T-helper 2 cell treated with Interferon-gamma antibody and Interleukin-4, amounts not matched to agents 5 μg/mL and 100 μg/mL, for 36 hours (primary cell): Measurements from ENCODE around the gene SLCO4A1.

Source experiments
- DNase-seq: peaks from one replicate; pipeline ENCODE4 v3.0.0; 2021; ENCODE audit warnings: low spot score
- H3K27ac Mint-ChIP-seq: one replicate; pipeline ENCODE4 v1.8.0; 2021; ENCODE audit warnings: mild to moderate bottlenecking, mixed read lengths
- H3K27me3 Mint-ChIP-seq: one replicate; pipeline ENCODE4 v1.8.0; 2021; ENCODE audit warnings: low read depth, mixed read lengths
- H3K36me3 Mint-ChIP-seq: one replicate; pipeline ENCODE4 v1.8.0; 2021; ENCODE audit warnings: low read depth, mixed read lengths
- H3K4me1 Mint-ChIP-seq: one replicate; pipeline ENCODE4 v1.8.0; 2021; ENCODE audit warnings: low read depth, mixed read lengths
- H3K4me3 Mint-ChIP-seq: one replicate; pipeline ENCODE4 v1.8.0; 2022; ENCODE audit warnings: mild to moderate bottlenecking, moderate library complexity, mixed read lengths
- H3K9me3 Mint-ChIP-seq: one replicate; pipeline ENCODE4 v1.8.0; 2021; ENCODE audit warnings: mixed read lengths

The SLCO4A1 gene

DNA sequence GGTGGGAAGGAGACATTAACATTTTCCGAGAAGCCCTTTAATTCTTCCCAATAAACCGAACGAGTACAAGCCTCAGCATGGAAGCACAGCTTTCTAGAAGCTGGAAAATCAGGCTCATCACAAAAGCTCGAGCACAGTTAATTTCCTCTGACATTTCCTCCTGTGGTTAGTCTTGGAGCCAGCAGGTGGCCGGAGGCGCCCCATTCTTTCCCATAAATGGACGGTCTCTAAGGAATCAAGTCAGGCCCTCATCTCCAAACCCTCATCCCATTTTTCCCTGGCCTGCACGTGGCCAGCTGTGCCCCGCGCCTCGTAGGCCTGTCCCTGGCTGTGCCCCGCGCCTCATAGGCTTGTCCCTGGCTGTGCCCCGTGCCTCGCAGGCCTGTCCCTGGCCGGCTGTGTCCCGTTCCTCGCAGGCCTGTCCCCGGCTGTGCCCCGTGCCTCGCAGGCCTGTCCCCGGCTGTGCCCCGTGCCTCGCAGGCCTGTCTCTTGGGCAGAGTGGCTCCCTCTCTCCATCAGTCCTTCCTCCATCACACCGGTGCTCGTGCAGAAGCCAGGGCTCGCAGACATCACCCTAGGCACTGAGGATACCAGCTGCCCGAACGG lies 46.7 kb downstream of the SLCO4A1 start:
- H3K36me3 Mint-ChIP-seq: no peaks in the 10 kb centered on the region
- DNase-seq: no peak
- peaks cover 14% of the 10 kb centered on the region for H3K4me1 Mint-ChIP-seq
- peaks cover 6% of the 10 kb centered on the region for H3K27me3 Mint-ChIP-seq
- H3K4me3 Mint-ChIP-seq: no peak overlapping the region
- H3K27ac Mint-ChIP-seq: no peak overlapping the region
- H3K9me3 Mint-ChIP-seq: no peaks in the 10 kb centered on the region

DNA sequence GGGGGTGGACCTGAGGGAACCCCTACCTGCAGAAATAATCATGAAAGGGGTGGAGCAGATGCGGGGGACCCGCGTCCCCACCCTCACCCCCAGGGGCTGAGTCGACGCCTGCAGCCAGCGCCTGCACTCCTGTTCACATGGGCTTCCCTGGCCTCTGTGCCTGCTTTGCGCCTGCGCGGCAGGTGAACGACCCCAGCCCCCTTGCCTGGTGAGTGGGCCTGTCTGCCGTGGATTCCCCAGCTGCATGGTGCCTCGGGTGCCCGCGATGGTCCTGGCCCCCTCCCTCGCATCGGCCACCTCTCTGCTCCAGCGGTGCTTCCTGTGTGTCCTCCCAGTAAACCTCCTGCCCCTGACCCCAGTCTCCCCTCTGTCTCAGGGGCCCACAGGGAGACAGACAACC lies 47.6 kb downstream of the SLCO4A1 start:
- no peak overlapping the region for H3K27ac Mint-ChIP-seq
- DNase-seq: no peak
- H3K4me1 Mint-ChIP-seq: peaks cover 14% of the 10 kb centered on the region
- no peaks in the 10 kb centered on the region for H3K9me3 Mint-ChIP-seq
- no peak overlapping the region for H3K4me3 Mint-ChIP-seq
- peaks cover 9% of the 10 kb centered on the region for H3K27me3 Mint-ChIP-seq
- H3K36me3 Mint-ChIP-seq: no peaks in the 10 kb centered on the region

DNA sequence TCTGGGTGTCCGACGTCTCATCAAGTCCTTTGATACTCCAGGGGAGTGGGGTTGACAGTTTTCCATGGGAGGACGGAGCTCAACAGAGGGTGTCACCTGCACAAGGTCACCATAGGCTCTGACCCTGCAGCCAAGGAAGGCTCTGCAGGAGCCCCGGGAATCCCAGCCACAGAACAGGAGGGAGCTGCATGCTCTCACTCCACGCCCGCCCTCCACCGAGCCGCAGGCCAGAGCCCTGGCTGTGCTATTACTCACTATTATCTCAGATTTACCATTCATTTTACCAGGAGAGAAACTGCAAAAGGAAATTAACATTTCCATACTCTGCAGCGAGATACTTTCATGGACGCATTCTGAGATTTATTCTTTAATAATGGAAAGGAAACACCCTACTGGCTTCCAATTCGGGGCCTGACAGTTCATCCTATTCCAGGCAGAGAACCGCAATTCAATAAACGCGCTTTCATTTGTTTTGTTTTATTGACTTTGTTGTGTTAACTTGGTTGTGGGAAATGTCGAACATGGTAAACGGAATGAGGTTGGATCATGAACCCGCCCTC lies 48.0 kb downstream of the SLCO4A1 start:
- H3K27ac Mint-ChIP-seq: no peak overlapping the region

DNA sequence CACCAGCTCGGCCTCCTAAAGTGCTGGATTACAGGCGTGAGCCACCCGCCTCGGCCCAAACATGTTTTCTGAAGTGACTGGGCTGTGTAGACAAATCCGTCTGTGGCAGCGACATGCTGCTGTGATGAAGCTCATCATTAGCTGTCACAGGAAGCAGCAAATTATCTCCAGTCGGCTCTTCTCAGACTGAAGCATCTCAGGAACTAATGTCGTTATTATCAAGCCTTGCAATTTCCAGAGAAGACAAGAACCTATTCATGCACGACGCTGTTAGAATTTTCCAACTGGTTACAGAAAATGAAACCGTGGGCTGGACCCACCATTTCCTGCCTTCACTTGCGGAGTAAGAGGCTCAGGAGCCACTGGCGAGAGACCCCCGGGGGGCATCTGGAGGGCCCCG lies 49.2 kb downstream of the SLCO4A1 start:
- no peaks in the 10 kb centered on the region for H3K9me3 Mint-ChIP-seq
- H3K4me1 Mint-ChIP-seq: peaks cover 8% of the 10 kb centered on the region
- no peak overlapping the region for H3K27ac Mint-ChIP-seq
- H3K27me3 Mint-ChIP-seq: peaks cover 11% of the 10 kb centered on the region
- DNase-seq: no peak
- no peaks in the 10 kb centered on the region for H3K36me3 Mint-ChIP-seq
- no peak overlapping the region for H3K4me3 Mint-ChIP-seq

More for the DNA sequence above, 48.0 kb downstream of the SLCO4A1 start:
- peaks cover 14% of the 10 kb centered on the region for H3K4me1 Mint-ChIP-seq
- DNase-seq: no peak
- peaks cover 10% of the 10 kb centered on the region for H3K27me3 Mint-ChIP-seq
- H3K36me3 Mint-ChIP-seq: no peaks in the 10 kb centered on the region
- H3K9me3 Mint-ChIP-seq: no peaks in the 10 kb centered on the region
- no peak overlapping the region for H3K4me3 Mint-ChIP-seq

DNA sequence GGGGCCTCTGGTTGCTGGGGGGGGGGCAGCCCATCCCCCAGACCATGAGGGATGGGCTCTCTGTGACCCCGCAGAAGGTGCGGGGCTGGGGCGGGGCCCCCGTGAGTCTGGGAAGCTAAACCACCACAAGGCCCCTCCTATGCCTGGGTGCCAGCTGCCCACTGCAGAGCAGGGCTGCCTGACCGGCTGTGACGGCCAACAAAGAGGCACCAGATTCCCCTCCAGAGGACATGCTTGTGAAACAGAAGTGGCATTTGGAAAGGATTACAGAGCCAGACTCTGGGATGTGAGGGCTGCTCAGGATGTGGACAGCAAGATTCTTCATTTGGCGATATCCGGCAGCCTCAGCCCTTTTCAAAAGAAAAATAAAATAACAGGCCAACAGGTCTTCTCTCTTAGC lies 49.9 kb downstream of the SLCO4A1 start:
- Mint-ChIP-seq H3K9me3 (no peaks in the 10 kb centered on the region), H3K27me3 (peaks cover 9% of the 10 kb centered on the region), H3K4me1 (peaks cover 6% of the 10 kb centered on the region), H3K4me3 (no peak overlapping the region), H3K27ac (no peak overlapping the region), H3K36me3 (no peaks in the 10 kb centered on the region)
- no peak for DNase-seq

DNA sequence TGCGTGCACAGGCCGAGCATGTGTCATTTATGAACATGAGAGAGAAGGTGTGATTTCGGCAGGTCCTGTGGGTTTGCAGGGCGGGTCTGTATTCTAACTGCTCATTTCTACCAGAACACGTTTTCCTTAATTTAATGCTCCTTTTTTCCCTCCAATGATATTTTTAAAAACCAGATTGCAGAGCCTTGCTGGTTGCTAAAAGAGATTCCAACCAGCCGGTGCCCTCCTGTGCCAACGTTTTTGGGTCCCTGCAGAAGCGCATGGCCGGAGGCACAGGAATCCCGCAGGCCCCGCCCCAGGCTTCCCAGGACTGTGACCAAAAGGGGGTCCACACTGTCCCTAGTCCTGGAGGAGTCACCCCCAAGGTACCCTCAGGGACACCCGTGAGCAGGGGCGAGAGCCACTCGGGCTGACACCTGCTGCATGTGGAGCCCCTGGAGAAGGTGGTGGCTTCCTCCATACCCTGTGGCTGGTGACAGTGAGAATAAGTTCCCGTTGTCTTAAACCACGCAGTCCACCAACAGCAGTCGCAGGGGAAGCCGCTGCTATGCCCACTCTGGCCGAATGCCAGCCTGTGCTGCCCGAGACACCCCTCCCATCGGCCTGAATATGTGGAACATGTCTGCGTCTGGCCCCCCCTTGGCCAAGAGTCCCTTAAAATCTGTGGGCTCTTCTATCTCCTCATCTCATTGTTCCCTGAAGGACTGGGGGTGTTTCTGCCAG lies 50.7 kb downstream of the SLCO4A1 start:
- Mint-ChIP-seq H3K4me3 (no peak overlapping the region), H3K36me3 (no peaks in the 10 kb centered on the region), H3K27ac (no peak overlapping the region), H3K27me3 (peaks cover 12% of the 10 kb centered on the region), H3K4me1 (peaks cover 6% of the 10 kb centered on the region), H3K9me3 (no peaks in the 10 kb centered on the region)
- DNase-seq: no peak

DNA sequence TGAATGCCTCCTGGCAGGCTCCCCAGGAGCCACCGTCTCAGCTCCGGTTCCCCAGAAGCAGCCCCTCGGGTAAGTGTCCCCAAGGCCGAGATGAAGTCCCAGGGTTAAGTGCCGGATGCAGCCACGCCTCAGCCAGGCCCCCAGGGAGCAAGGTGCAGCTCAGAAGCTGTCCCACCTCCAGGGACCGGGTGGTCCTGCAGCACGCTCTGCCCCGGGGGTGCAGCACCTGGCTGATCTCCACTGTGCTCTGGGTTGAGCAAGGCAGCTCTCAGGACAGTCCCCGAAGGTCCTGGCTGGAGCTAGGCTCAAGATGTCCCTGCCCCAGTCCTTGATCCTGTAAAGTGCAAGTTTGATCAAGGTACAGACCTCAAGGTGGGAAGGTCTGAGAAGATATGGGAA lies 51.2 kb downstream of the SLCO4A1 start:
- Mint-ChIP-seq H3K36me3 (no peaks in the 10 kb centered on the region), H3K4me1 (peaks cover 6% of the 10 kb centered on the region), H3K9me3 (no peaks in the 10 kb centered on the region), H3K27me3 (peaks cover 13% of the 10 kb centered on the region), H3K4me3 (no peak overlapping the region), H3K27ac (no peak overlapping the region)
- no peak for DNase-seq

DNA sequence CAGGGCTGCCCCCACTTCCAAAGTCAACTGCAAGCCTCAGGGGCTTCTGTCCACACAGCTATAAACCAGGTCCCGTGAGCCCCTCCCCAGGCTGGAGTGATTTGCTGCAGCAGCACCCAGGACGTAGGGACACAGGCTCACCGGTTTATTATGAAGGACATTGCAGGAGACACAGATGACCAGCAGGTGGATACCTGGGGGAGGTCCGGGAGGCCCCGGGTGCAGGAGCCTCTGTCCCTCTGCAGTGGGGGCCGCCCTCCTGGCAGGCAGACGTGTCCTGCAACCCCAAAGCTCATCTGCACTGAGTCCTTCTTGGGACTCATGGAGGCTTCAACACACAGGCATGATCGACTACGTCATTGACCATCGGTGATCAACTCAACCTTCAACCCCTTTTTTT lies 51.8 kb downstream of the SLCO4A1 start:
- no peak for DNase-seq

DNA sequence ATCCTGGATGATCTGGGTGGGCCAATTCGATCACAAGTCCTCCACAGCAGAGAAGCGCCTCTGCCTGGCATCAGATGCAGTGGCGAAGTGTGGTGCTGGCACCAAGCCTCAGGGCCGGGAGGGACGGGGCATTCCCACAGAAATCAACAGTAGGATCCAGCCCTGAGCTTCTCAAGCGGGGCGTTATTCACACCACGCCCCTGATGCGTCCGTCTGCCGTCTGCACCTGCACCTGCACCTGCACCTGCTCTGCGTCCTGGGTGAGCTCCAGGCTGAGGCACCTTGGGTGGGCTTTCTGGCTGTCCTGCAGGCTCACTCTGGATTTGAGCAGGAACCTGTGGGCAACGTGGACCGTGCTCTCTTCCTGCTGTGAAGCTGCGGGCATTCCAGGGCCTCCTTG lies 52.6 kb downstream of the SLCO4A1 start:
- no peaks in the 10 kb centered on the region for H3K36me3 Mint-ChIP-seq
- H3K4me3 Mint-ChIP-seq: no peak overlapping the region
- H3K4me1 Mint-ChIP-seq: peaks cover 6% of the 10 kb centered on the region
- H3K27me3 Mint-ChIP-seq: peaks cover 13% of the 10 kb centered on the region
- H3K27ac Mint-ChIP-seq: no peak overlapping the region
- no peak for DNase-seq
- no peaks in the 10 kb centered on the region for H3K9me3 Mint-ChIP-seq

More for the DNA sequence above, 51.8 kb downstream of the SLCO4A1 start:
- H3K9me3 Mint-ChIP-seq: no peaks in the 10 kb centered on the region
- H3K27ac Mint-ChIP-seq: no peak overlapping the region
- H3K4me3 Mint-ChIP-seq: no peak overlapping the region
- H3K4me1 Mint-ChIP-seq: peaks cover 6% of the 10 kb centered on the region
- no peaks in the 10 kb centered on the region for H3K36me3 Mint-ChIP-seq
- H3K27me3 Mint-ChIP-seq: peaks cover 13% of the 10 kb centered on the region

DNA sequence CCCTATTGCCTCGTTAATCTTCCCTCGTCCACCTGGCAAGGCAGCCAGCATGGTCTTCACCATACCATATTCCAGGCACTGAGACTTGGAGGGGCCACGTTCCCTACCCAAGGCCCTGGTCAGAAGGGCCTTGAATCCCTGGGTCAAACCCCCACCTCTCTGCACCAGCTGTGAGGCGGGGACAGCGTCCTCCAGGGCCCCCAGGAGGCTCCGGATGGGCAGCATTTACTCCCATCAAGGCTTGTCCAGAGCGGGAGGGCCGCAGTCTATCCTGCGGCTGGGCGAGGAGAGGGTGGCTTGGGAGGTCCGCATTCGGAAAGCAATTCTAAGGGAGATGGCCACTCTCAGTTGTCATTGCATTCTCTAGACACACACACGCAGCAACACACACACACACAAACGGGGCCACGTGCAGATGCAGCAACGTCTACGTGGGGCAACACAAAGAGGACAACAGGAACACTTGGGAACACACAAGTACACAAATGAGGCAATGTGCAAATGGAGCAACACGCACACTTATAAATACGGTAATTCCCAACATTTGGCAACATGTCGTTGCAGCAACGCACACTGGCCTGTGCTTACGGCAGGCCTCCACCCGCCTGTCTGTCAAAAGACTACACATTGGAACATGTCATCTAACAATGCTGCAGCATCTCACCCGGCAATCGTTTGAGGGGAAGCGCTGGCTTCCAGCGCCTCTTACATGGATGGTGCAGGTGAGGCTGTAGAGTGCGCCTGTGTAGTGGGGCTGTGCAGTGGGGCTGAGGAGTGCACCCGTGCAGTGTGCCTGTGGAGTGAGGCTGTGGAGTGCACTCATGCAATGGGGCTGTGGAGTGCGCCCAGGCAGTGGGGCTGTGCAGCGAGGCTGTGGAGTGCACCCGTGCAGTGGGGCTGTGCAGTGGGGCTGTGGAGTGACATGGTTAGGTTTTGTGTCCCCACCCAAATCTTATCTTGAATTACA lies 53.4 kb downstream of the SLCO4A1 start:
- DNase-seq: no peak
- Mint-ChIP-seq H3K36me3 (no peaks in the 10 kb centered on the region), H3K4me3 (no peak overlapping the region), H3K4me1 (peaks cover 6% of the 10 kb centered on the region), H3K27ac (no peak overlapping the region), H3K27me3 (peaks cover 13% of the 10 kb centered on the region), H3K9me3 (no peaks in the 10 kb centered on the region)

DNA sequence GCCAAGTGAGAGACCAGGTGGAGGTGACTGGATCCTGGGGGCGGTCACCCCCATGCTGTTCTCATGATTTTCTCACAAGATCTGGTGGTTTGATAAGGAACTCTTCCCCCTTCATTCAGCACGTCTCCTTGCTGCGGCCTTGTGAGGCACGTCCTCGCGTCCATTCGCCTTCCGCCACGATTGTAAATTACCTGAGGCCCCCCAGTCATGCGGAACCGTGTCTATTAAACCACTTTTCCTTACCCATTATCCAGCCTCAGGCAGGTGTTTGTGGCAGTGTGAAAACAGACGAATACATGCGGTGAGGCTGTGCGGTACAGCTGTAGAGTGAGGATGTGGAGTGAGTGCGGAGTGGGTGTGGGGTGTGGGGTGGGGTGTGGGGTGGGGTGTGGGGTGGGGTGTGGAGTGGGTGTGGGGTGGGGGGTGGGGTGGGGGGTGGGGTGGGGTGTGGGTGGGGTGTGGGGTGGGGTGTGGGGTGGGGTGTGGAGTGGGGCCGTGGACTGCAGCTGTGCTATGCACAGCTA lies 54.2 kb downstream of the SLCO4A1 start:
- DNase-seq: no peak
- Mint-ChIP-seq H3K36me3 (no peaks in the 10 kb centered on the region), H3K4me1 (peaks cover 5% of the 10 kb centered on the region), H3K27me3 (peaks cover 16% of the 10 kb centered on the region), H3K4me3 (no peak overlapping the region), H3K27ac (no peak overlapping the region), H3K9me3 (no peaks in the 10 kb centered on the region)

DNA sequence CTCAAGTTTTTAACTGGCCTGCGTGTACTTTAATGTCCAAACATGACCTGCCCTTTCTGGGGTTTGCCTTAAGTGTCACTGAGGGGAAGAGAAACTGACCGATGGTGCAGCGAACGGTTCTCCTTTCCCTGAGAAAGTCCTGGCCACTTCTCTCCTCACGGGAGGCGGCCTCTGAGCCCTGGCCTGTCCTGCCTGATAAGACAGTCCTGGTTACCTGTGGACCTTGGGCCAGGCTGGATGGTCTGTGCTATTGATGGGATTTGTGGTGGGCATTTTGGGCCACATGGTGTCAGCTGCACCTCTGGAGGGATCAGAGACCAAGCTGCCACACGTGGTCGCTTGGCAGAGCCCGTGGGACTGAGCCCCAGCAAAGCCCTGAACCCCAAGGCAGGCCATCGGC lies 54.7 kb downstream of the SLCO4A1 start:
- H3K4me1 Mint-ChIP-seq: peaks cover 3% of the 10 kb centered on the region
- no peak overlapping the region for H3K27ac Mint-ChIP-seq
- no peak overlapping the region for H3K4me3 Mint-ChIP-seq
- no peak for DNase-seq
- H3K36me3 Mint-ChIP-seq: no peaks in the 10 kb centered on the region
- peaks cover 16% of the 10 kb centered on the region for H3K27me3 Mint-ChIP-seq
- no peaks in the 10 kb centered on the region for H3K9me3 Mint-ChIP-seq

DNA sequence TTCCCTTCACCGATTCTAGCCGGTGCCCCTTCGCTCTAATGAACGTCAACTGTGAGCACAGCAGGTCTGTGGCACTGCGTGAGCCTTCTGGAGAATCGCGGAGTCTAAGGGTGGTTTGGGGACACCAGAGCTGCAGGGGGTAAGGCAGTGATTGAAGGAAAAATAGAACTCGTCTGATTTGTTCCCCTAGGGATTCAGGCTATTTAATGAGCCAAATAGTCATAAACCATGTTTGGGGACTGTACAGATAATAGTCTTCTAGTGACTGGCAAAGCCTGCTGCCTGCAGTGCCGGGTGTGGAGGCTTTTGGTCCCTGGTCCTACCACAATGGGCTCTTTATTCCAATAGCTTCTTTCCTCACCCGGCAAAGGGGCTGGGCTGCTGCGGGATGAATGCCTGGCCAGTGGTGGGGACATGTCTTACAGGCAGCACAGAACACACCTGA lies 55.2 kb downstream of the SLCO4A1 start:
- Mint-ChIP-seq H3K27ac (no peak overlapping the region), H3K4me3 (no peak overlapping the region), H3K36me3 (no peaks in the 10 kb centered on the region), H3K27me3 (peaks cover 18% of the 10 kb centered on the region), H3K9me3 (no peaks in the 10 kb centered on the region), H3K4me1 (peaks cover 3% of the 10 kb centered on the region)
- DNase-seq: no peak
